Stimulated activated CD8-positive, alpha-beta memory T cell treated with anti-CD3 and anti-CD28 coated beads, Interleukin-2, amount 100 ng/mL, for 48 hours (primary cell): Measurements from ENCODE around the gene SEPTIN8.

Source experiments
- DNase-seq, 2 donors: peaks; one replicate each; pipeline ENCODE4 v3.0.0-alpha.2; 2020; ENCODE audit warnings: low read depth in 2 of 2

The SEPTIN8 gene

GRCh38 chr5:132782101-132782500 lies 5.1 kb upstream of the SEPTIN8 start:
- no peak for DNase-seq

GRCh38 chr5:132781029-132781428 lies 4.0 kb upstream of the SEPTIN8 start:
- DNase-seq, result no peak

GRCh38 chr5:132780577-132780976 lies 3.5 kb upstream of the SEPTIN8 start:
- no peak for DNase-seq

- no peak for DNase-seq
Observed at GRCh38 chr5:132779961-132780360, 2.9 kb upstream of the SEPTIN8 start.

GRCh38 chr5:132778856-132779255 lies 1.8 kb upstream of the SEPTIN8 start:
- no peak for DNase-seq

- no peak for DNase-seq
Observed at GRCh38 chr5:132778129-132778528, 1.1 kb upstream of the SEPTIN8 start.

GRCh38 chr5:132776938-132777208 lies 166 bp downstream of the SEPTIN8 start:
- DNase-seq, result no peak

- no peak for DNase-seq
Observed at GRCh38 chr5:132776131-132776937, 705 bp downstream of the SEPTIN8 start.

GRCh38 chr5:132775476-132775961 lies 1.5 kb downstream of the SEPTIN8 start:
- DNase-seq, result no peak

GRCh38 chr5:132774896-132775295 lies 2.1 kb downstream of the SEPTIN8 start:
- DNase-seq, result no peak

- no peak for DNase-seq
Observed at GRCh38 chr5:132774406-132774805, 2.6 kb downstream of the SEPTIN8 start.

- no peak for DNase-seq
Observed at GRCh38 chr5:132773601-132774355, 3.3 kb downstream of the SEPTIN8 start.

GRCh38 chr5:132773114-132773513 lies 3.9 kb downstream of the SEPTIN8 start:
- DNase-seq, result no peak

GRCh38 chr5:132772291-132773070 lies 4.6 kb downstream of the SEPTIN8 start:
- no peak for DNase-seq

- DNase-seq, result no peak
Observed at GRCh38 chr5:132771503-132771998, 5.5 kb downstream of the SEPTIN8 start.

- no peak for DNase-seq
Observed at GRCh38 chr5:132770476-132771159, 6.4 kb downstream of the SEPTIN8 start.

GRCh38 chr5:132768485-132768868 lies 8.6 kb downstream of the SEPTIN8 start:
- no peak for DNase-seq

GRCh38 chr5:132767150-132767549 lies 9.9 kb downstream of the SEPTIN8 start:
- DNase-seq, result no peak

- no peak for DNase-seq
Observed at GRCh38 chr5:132766806-132767055, 10.3 kb downstream of the SEPTIN8 start.

GRCh38 chr5:132766020-132766805 lies 10.8 kb downstream of the SEPTIN8 start:
- no peak for DNase-seq
